RWPE1 (cell line): ENCODE data around the gene TRIM52.
A peak's percentile ranks its signal among the peaks of the same experiment; 100 is the strongest.
"Not testable (repeated sequence)": the region's sequence is repeated elsewhere in the genome, so short reads cannot be mapped to it uniquely, and the experiment has no call there.

Experiments used
- CTCF ChIA-PET: fragments of 350-600 bp; sonication (Branson Sonifier 250); formaldehyde crosslinking; extraction: SDS; loops from one replicate; lab custom pipeline; 2021; lab: Yijun Ruan, JAX
- POLR2A ChIA-PET: fragments of 400-600 bp; formaldehyde crosslinking; extraction: SDS; loops from one replicate; lab custom pipeline; 2020; ENCODE audit warnings: antibody characterized with exemption; ENCODE audit not compliant: low non-redundant PET; lab: Yijun Ruan, JAX
- DNase-seq: peaks from one replicate; pipeline ENCODE4 v3.0.0; 2012; ENCODE audit warnings: low spot score
- H3K27ac ChIP-seq: fragments of 450-650 bp; 2 replicates; pipeline ENCODE4 v1.5.1; 2017
- TF ChIP-seq, protein P1 (sequence below): fragments of 450-650 bp; conservative IDR thresholded peaks from 2 replicates; pipeline ENCODE4 v1.5.1; 2017; ENCODE audit warnings: low read depth, mild to moderate bottlenecking

The TRIM52 gene

GRCh38 chr5:181281077-181281983 is 20.4 kb upstream of the TRIM52 start:
- POLR2A ChIA-PET: no interaction called here
- no peak overlapping the region for H3K27ac ChIP-seq
- TF ChIP-seq, protein P1, sequence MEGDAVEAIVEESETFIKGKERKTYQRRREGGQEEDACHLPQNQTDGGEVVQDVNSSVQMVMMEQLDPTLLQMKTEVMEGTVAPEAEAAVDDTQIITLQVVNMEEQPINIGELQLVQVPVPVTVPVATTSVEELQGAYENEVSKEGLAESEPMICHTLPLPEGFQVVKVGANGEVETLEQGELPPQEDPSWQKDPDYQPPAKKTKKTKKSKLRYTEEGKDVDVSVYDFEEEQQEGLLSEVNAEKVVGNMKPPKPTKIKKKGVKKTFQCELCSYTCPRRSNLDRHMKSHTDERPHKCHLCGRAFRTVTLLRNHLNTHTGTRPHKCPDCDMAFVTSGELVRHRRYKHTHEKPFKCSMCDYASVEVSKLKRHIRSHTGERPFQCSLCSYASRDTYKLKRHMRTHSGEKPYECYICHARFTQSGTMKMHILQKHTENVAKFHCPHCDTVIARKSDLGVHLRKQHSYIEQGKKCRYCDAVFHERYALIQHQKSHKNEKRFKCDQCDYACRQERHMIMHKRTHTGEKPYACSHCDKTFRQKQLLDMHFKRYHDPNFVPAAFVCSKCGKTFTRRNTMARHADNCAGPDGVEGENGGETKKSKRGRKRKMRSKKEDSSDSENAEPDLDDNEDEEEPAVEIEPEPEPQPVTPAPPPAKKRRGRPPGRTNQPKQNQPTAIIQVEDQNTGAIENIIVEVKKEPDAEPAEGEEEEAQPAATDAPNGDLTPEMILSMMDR: no peak
- DNase-seq: no peak
- CTCF ChIA-PET: interaction anchor here (0.6 kb wide), 2 partner anchors 430 to 441 kb away, joined by 3 read pairs; no protein-coding TSS in a partner anchor

DNA sequence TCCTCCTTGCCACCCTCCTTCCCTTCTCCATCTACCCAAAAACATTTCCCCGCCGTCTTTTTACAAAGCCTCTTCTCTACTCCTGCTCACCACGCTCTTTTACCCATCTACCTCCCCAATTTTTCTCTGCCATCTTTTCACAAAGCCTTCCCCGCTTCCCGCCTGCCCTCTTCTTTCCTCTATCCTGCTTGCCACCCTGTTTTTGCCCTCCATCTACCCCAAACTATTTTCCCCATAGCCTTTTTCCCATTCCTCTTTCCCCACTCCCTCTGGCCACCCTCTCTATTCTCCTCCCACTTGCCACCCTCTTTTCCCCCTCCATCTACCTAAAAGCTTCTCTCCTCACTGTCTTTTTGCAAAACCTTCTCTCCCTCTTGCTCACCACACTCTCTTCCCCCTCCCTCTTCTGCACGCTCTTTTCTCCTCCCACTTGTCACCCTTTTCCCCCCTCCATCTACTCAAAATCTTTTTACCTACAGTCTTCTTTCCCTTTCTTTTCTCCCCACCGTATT is 19.4 kb upstream of the TRIM52 start:
- DNase-seq: no peak
- no peak overlapping the region for H3K27ac ChIP-seq
- CTCF ChIA-PET: no interaction called here
- TF ChIP-seq, protein P1: no peak
- POLR2A ChIA-PET: no interaction called here

DNA sequence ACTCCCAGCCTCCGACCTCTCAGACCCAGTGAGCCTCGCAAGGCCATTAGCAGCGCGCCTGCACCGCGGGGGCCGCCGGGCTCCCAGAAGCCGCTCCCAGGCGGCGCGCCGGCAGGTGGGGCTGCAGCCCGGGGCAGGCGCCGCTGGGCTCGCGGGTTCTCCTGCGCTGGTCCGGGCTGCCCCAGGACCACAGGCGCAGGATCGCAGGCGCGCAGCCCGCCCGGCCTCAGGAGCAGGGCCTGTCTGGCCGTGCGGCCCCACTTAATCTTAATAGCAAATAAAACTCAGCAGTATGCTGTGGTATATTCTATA is 12.4 kb upstream of the TRIM52 start:
- POLR2A ChIA-PET, H3K27ac ChIP-seq, DNase-seq: not testable (repeated sequence)
- CTCF ChIA-PET: interaction anchor here (0.6 kb wide), 1 partner anchor 18 kb away, joined by 3 read pairs; no protein-coding TSS in a partner anchor
- TF ChIP-seq, protein P1: 0 out of 2 replicates have a peak, but pooled peaks have one; percentile 10

GRCh38 chr5:181271081-181271480 is 10.1 kb upstream of the TRIM52 start:
- DNase-seq: no peak
- TF ChIP-seq, protein P1: no peak
- ChIA-PET CTCF (no interaction called here), POLR2A (no interaction called here)
- no peak overlapping the region for H3K27ac ChIP-seq

GRCh38 chr5:181267907-181268306 is 7.0 kb upstream of the TRIM52 start:
- H3K27ac ChIP-seq, CTCF ChIA-PET, DNase-seq, POLR2A ChIA-PET: not testable (repeated sequence)

DNA sequence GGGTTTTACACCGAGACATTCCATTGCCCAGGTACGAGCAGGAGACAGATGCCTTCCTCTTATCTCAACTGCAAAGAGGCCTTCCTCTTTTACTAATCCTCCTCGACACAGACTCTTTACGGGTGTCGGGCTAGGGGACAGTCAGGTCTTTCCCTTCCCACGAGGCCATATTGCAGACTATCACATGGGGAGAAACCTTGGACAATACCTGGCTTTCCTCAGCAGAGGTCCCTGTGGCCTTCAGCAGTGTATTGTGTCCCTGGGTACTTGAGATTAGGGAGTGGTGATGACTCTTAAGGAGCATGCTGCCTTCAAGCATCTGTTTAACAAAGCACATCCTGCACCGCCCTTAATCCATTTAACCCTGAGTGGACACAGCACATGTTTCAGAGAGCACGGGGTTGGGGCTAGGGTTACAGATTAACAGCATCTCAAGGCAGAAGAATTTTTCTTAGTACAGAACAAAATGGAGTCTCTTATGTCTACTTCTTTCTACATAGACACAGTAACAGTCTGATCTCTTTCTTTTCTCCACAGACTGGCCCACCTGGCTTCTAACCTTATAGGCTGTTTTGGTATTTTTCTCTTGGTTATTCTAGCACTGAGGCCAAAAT is 6.5 kb upstream of the TRIM52 start:
- CTCF ChIA-PET, DNase-seq, H3K27ac ChIP-seq, POLR2A ChIA-PET: not testable (repeated sequence)

DNA sequence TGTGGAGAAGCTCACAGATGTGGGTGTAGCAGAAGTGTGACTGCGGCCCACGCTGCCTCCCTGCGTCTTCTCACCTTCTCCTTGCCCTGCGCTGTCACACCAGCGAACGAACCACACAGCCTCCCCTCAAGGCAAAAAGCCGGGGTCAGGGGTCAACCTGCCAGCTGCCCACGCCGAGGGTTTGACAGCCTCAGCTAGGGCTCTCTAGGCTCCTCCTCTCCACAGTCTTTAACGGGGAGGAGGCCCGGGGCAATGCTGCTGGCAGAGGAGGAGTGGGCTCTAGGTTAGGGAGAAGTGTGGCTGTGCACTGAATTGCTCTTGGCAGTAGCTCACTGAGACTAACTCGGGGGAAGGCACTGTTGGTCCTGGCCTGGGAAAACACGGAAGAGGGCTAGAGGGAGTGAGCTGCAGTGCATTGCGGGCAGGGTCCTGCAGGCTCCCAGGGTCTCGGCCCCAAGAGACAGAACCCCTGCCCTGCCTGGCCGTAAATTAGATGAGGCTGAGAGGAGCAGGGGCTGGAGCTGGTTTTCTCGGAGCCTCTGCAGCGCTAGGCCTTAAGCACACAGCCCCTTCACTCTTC is 4.2 kb upstream of the TRIM52 start:
- POLR2A ChIA-PET: no interaction called here

More for the DNA sequence above, 4.2 kb upstream of the TRIM52 start:
- H3K27ac ChIP-seq: 0 out of 2 replicates have a peak overlapping the region, but pooled peaks have one; percentile 5
- CTCF ChIA-PET: no interaction called here
- TF ChIP-seq, protein P1: no peak
- no peak for DNase-seq
